ENCODE data around the gene RRP1B.

RRP1B gene

DNA sequence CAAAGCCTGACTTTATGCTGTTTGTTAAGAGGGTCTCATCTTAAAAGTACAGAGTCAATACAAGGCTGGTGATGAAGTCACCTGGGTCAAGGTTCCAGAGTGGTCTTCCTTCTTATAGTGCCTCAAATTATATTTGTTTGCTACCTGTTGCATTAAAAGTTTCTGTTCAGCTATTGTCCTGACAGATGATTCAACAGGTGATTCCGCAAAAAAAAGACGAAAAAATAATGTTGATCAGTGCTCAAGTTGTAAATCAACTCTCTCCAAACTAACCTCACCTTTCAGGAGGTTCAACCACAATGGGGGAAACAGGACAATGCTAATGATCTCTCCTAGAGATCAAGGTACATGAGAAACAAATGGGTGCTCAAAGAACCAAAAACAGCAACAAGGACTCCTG is 35.8 kb upstream of the RRP1B start:
- no peaks in the 10 kb centered on the region for H3K79me2 ChIP-seq (ENCODE audit: low read length)
- no peak overlapping the region for H3K4me3 ChIP-seq (ENCODE audit: low read length)
- H3F3A ChIP-seq (ENCODE audit: insufficient read depth, low read length): no peaks in the 10 kb centered on the region
- H3K27me3 ChIP-seq (replicated peaks; ENCODE audit: insufficient read depth, low read length): no peaks in the 10 kb centered on the region
- TF ChIP-seq, protein P1, sequence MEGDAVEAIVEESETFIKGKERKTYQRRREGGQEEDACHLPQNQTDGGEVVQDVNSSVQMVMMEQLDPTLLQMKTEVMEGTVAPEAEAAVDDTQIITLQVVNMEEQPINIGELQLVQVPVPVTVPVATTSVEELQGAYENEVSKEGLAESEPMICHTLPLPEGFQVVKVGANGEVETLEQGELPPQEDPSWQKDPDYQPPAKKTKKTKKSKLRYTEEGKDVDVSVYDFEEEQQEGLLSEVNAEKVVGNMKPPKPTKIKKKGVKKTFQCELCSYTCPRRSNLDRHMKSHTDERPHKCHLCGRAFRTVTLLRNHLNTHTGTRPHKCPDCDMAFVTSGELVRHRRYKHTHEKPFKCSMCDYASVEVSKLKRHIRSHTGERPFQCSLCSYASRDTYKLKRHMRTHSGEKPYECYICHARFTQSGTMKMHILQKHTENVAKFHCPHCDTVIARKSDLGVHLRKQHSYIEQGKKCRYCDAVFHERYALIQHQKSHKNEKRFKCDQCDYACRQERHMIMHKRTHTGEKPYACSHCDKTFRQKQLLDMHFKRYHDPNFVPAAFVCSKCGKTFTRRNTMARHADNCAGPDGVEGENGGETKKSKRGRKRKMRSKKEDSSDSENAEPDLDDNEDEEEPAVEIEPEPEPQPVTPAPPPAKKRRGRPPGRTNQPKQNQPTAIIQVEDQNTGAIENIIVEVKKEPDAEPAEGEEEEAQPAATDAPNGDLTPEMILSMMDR (IDR thresholded peaks at IDR 0.05; ENCODE audit: low read length): no peak
- TF ChIP-seq EZH2phosphoT487 (IDR thresholded peaks at IDR 0.05; ENCODE audit: low read length): no peak
- no peak for TF ChIP-seq EZH2 (optimal IDR thresholded peaks at IDR 0.05; ENCODE audit: low read depth, low read length)
- H4K20me1 ChIP-seq (ENCODE audit: insufficient read depth, low read length): no peaks in the 10 kb centered on the region
- H3K4me1 ChIP-seq (ENCODE audit: low read length): peaks cover 6% of the 10 kb centered on the region
- no peak overlapping the region for H3K9ac ChIP-seq (ENCODE audit: low read length)
- H3K4me2 ChIP-seq (ENCODE audit: low read depth, low read length): no peak overlapping the region
- DNase-seq: no peak
- no peak overlapping the region for H3K27ac ChIP-seq (ENCODE audit: low read length)
- no peaks in the 10 kb centered on the region for H3K36me3 ChIP-seq (replicated peaks; ENCODE audit: insufficient read depth, low read length)
- H3K9me2 ChIP-seq (replicated peaks; ENCODE audit: insufficient read depth, low read length): no peaks in the 10 kb centered on the region
- no peak overlapping the region for H2AFZ ChIP-seq (ENCODE audit: low read length)
- H3K9me3 ChIP-seq (replicated peaks; ENCODE audit: insufficient read depth, low read length): no peaks in the 10 kb centered on the region

DNA sequence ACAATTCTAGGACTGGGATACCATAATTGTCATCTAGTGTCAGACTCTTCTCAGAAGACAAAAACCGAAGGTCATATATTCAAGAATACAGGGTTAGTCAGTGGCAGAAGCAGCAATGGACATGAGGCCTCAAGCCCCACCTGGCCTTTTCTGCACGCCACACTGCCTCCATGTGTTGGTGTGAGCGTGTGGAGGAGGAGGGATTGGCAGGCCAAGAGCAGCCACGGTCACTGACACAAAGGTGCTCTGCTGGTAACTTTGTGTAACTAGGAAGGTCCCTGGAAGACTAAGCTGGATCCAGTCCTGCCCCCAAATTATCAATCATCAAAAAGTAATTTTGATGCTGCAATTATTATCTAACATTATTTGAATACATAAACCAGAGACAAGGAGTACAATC is 35.0 kb upstream of the RRP1B start:
- no peaks in the 10 kb centered on the region for H3K79me2 ChIP-seq (ENCODE audit: low read length)
- H4K20me1 ChIP-seq (ENCODE audit: insufficient read depth, low read length): no peaks in the 10 kb centered on the region
- H3K4me2 ChIP-seq (ENCODE audit: low read depth, low read length): no peak overlapping the region
- TF ChIP-seq, protein P1 (IDR thresholded peaks at IDR 0.05; ENCODE audit: low read length): no peak
- TF ChIP-seq EZH2phosphoT487 (IDR thresholded peaks at IDR 0.05; ENCODE audit: low read length) (no peak), EZH2 (optimal IDR thresholded peaks at IDR 0.05; ENCODE audit: low read depth, low read length) (no peak)
- no peak overlapping the region for H3K4me3 ChIP-seq (ENCODE audit: low read length)
- peaks cover 6% of the 10 kb centered on the region for H3K4me1 ChIP-seq (ENCODE audit: low read length)
- H3K9me3 ChIP-seq (replicated peaks; ENCODE audit: insufficient read depth, low read length): no peaks in the 10 kb centered on the region
- H3K9ac ChIP-seq (ENCODE audit: low read length): no peak overlapping the region
- DNase-seq: no peak
- H3K9me2 ChIP-seq (replicated peaks; ENCODE audit: insufficient read depth, low read length): no peaks in the 10 kb centered on the region
- no peaks in the 10 kb centered on the region for H3K36me3 ChIP-seq (replicated peaks; ENCODE audit: insufficient read depth, low read length)
- H2AFZ ChIP-seq (ENCODE audit: low read length): no peak overlapping the region
- no peak overlapping the region for H3K27ac ChIP-seq (ENCODE audit: low read length)
- H3K27me3 ChIP-seq (replicated peaks; ENCODE audit: insufficient read depth, low read length): no peaks in the 10 kb centered on the region
- no peaks in the 10 kb centered on the region for H3F3A ChIP-seq (ENCODE audit: insufficient read depth, low read length)

GRCh38 chr21:43626390-43626789 is 33.0 kb upstream of the RRP1B start:
- H3K9me3 ChIP-seq (replicated peaks; ENCODE audit: insufficient read depth, low read length): no peaks in the 10 kb centered on the region
- no peaks in the 10 kb centered on the region for H3K9me2 ChIP-seq (replicated peaks; ENCODE audit: insufficient read depth, low read length)
- H2AFZ ChIP-seq (ENCODE audit: low read length): no peak overlapping the region
- no peaks in the 10 kb centered on the region for H3K79me2 ChIP-seq (ENCODE audit: low read length)
- no peak overlapping the region for H3K27ac ChIP-seq (ENCODE audit: low read length)
- H3K4me1 ChIP-seq (ENCODE audit: low read length): no peaks in the 10 kb centered on the region
- no peak for DNase-seq
- no peak overlapping the region for H3K4me2 ChIP-seq (ENCODE audit: low read depth, low read length)
- TF ChIP-seq EZH2phosphoT487 (IDR thresholded peaks at IDR 0.05; ENCODE audit: low read length) (no peak), EZH2 (optimal IDR thresholded peaks at IDR 0.05; ENCODE audit: low read depth, low read length) (no peak)
- TF ChIP-seq, protein P1 (IDR thresholded peaks at IDR 0.05; ENCODE audit: low read length): no peak
- H3F3A ChIP-seq (ENCODE audit: insufficient read depth, low read length): no peaks in the 10 kb centered on the region
- no peak overlapping the region for H3K4me3 ChIP-seq (ENCODE audit: low read length)
- H3K27me3 ChIP-seq (replicated peaks; ENCODE audit: insufficient read depth, low read length): no peaks in the 10 kb centered on the region
- H3K9ac ChIP-seq (ENCODE audit: low read length): no peak overlapping the region
- H3K36me3 ChIP-seq (replicated peaks; ENCODE audit: insufficient read depth, low read length): no peaks in the 10 kb centered on the region
- no peaks in the 10 kb centered on the region for H4K20me1 ChIP-seq (ENCODE audit: insufficient read depth, low read length)
